Stimulated activated CD8-positive, alpha-beta memory T cell treated with anti-CD3 and anti-CD28 coated beads, Interleukin-7, amount 100 ng/mL, for 1 hour (primary cell): Measurements from ENCODE around the gene NDUFB4.
"Not testable (repeated sequence)": the region's sequence is repeated elsewhere in the genome, so short reads cannot be mapped to it uniquely, and the experiment has no call there.

Source experiments
- DNase-seq, 2 donors: peaks; one replicate each; pipeline ENCODE4 v3.0.0-alpha.2; 2020; ENCODE audit warnings: low read depth in 2 of 2

The NDUFB4 gene

DNA sequence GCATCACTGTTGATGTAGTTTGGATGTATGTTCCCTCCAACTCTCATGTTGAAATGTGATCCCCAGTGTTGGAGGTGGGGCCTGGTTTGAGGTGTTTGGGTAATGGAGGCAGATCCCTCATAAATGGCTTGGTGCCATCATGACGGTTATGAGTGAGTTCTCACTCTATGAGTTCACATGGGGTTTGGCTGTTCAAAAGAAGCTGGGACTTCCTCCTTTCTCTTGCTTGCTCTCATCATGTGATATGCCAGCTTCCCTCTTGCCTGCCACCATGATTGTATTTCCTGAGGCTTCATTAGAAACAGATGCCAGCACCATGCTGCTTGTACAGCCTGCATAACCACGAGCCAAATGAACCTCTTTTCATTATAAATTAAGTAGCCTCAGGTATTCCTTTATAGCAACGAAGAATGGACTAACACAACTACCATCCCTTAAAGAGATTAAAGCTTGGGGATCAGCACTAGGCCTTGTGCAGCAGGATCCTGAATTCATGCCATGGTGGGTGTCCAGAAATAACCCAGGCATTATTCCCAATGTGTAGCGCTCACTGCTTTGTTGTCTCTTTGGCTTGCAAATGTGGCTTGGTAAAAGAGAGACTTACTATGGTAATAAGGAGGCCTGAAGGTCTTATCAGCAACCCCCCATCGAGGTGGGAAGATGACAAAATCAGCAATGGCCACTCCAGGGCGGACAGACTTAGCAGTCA, 41.9 kb downstream of the NDUFB4 start:
- no peak for DNase-seq

DNA sequence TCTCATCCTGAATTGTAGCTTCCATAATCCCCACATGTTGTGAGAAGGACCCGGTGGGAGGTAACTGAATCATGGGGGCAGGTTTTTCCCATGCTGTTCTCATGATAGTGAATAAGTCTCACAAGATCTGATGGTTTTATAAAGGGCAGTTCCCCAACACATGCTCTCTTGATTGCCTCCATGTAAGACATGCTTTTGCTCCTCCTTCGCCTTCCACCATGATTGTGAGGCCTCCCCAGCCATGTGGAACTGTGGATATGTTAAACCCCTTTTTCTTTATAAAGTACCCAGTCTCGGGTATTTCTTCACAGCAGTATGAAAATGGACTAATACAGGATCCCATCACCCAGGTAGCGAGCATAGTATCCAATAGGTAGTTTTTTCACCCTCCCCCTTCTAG, 42.7 kb downstream of the NDUFB4 start:
- not testable (repeated sequence) for DNase-seq

DNA sequence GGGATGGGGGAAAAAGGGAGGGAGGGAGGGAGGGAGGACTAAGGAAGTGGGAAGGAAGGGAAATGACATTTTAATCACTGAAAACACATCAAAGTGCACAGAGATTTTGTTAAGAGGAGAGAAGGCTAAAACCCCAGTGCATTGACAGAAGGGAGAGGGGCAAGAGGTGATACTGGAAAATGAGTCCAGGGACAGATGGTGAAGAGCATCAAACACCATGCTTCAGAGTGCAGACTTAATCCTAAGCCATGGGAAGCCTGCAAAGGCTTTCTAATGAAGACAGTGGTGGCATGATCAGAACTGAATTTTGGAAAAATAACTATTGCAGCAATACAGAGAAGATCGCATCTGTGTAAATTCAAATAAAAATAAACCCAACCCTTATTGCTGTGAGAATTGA, 44.1 kb downstream of the NDUFB4 start:
- no peak for DNase-seq

DNA sequence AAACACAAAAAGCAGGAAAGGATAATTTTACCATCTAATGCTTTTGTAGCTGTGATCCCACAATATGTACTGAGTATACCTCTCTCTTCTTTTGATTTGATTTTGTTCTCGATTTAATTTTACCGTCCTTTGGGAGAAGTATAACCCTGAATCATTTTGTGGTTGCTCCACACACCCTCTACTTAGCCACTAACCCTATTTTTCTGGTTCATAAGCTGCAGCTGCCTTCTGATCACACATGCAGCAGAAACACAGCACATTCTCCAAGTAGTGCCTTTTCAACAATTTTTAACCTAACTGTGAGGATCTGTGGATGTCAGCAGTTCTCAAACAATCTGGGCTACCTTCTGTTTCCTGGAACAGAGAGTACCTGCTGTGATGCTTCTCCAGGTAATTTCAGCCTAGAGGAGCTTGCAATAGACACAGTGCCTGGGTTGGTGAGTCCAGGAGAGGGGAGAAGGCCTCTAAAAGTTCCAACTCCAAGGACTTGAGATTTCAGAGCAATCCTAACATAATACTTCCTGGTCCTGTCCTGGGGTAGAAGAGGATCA, 45.6 kb downstream of the NDUFB4 start:
- no peak for DNase-seq

DNA sequence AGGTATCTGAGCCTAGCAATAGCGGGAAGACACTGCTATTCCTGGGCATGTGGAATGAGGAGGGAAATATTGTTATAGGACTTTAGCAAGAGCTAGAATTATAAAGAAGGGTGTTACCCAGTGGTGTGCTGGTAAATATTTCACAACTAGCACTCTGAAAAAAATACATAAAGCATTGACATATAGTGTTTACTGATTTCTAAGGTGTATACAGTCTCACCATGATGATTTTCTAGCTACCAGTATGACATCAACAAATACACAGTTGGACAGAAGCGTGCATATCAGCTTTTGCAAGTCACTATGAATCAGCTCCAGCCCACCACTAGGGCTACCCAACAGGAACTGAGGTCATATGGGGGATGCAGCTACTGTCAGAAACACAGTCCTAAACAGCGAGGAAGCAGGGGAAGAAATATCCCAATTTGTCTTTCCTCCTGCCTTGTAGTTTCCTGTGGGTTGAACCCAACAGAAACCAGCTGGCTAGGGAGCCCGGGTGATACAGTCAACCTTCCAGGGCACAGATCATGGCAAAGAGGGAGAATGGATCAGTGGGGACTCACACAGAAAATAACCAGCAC, 46.3 kb downstream of the NDUFB4 start:
- no peak for DNase-seq

DNA sequence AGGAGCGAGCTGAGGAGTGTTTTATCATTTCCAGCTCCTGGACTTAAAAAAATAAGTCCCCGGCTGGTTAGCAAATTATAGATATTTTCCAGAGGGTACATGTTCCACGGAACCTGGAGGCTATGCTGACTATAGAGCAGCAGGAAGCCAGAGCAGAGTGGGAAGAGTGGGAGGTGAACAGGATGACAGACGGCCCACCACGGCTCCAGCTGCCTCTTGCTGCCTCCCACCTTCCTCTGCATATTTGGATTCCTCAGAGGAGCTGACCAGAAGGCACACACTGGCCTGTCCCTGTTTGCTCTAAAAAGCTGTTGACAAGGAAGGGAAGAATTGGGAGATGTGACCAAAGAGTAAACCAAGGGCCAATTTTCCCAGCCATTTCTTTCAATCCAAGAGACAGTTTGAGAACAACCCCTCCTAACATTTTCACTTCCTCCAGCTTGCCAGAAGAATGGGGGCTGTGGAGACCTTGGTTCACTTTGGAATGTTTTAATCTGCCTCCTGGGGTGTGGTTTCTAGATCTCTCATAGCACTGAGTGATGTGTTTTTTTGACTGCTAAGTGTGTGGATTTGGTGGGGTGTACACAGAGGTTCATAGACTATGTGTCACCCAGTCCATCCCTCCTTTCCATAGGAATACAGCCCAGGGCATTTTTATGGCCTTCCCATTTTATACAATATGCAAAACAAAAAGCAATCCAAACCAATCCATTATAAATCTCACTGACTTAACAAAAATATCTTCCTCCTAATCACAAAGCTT, 49.1 kb downstream of the NDUFB4 start:
- no peak for DNase-seq

DNA sequence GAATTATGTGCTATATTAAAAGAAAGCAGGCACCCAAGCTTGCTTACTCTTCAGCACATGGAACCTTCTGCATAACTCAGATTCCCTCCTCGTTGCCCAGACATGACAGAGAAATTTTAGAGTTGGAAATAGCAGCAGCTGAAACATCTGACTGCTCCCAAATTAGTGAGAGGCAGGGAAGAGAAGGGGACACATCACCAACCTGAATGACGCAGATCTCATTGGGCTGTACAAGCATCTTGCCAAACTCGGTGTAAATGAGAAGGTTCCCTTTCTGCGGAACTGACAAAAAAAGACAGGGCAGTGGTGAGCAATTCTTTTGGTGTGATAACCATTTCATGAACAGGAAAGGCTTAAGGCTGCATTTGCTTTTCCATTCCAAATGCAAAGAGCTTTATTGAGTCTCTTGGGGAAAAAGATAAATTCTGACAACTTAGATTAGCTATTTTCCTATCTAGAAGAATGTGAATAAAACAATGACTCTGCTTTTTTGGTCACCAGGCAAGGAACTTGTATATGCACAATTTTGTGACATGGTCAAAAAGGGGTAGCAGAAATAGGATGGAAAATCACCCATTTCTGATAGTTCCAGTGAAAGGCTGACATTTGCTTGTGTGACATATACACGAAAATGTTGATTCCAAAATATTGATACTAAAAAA, 50.8 kb downstream of the NDUFB4 start:
- no peak for DNase-seq

DNA sequence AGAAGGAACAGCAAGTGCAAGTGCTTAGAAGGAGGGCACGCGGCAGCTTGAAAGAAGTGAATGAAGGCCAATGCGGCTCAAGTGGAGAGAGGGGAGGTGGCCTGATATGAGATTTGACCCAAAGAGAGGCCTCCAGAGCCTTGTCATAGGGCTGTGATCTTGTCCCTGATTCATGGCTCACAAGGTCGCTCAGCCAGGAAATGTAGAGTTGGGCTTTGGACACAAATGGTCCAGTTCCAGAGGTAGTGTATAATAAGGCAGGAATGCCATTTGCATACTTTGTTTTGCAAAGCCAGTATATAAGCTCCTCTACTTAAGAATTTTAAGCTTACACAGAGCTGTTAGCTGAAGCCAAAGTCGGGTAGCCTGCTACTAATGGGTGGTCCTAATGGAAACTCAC, 52.2 kb downstream of the NDUFB4 start:
- no peak for DNase-seq

DNA sequence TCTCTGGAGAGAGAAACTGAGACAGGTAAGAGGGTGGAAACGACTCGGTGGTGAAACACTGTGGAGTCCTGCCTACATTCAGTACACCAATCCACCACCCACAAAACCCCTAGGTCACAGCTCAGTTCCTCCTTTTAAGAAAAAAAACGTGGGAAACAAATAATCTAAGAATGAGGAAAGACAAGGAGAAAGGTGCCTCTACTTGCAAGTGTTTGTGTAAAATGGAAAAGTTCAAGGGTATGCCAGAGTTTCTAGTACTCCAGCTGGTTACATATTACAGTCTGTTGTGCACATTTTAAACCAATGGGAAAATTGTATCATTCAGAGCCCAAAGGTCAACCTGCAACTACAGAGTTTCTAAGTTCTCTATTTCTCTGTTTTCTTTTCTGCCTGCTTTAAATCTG, 53.7 kb downstream of the NDUFB4 start:
- no peak for DNase-seq

DNA sequence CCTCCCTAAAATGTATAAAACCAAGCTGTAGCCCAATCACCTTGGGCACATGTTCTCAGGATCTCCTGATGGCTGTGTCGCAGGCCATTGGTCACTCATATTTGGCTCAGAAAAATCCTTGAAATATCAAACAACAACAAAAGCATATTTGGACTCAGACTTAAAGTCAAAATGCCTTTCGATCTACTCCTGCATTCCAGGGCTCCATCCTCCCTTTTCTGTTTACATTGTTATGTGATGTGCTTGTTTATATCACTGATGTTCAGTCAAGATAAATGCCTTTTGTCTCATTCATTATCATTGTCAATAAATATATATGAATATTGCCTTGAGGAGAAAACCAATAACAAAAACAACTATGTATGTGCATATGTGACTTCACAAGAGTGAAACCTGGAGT, 54.2 kb downstream of the NDUFB4 start:
- DNase-seq: no peak
